ENCODE measurements around the gene REXO5.

DNA sequence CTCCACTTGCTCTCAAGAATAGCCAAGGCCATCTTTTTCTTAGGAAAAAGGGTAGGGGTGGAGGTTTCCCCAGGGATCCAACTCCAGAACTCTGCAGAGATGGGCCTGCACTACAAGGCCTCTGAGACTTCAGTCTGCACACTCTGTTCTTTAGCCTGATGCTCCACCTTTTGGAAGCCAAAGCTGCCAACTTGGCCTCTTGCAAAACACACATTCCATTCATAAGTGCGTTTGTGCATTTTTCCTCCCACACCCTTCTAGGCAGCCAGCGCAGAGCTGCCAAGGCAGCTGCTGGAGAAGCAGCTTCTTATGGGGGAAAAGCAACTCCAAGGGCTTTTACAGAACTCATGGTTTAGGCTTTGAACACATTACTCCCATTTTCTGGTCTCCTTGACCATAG, 45.3 kb downstream of the REXO5 start:
- no peak for TF ChIP-seq POU2F2 (IDR thresholded peaks at IDR 0.05; ENCODE audit: borderline replicate concordance, low read depth, low read length)
- TF ChIP-seq, protein P1, sequence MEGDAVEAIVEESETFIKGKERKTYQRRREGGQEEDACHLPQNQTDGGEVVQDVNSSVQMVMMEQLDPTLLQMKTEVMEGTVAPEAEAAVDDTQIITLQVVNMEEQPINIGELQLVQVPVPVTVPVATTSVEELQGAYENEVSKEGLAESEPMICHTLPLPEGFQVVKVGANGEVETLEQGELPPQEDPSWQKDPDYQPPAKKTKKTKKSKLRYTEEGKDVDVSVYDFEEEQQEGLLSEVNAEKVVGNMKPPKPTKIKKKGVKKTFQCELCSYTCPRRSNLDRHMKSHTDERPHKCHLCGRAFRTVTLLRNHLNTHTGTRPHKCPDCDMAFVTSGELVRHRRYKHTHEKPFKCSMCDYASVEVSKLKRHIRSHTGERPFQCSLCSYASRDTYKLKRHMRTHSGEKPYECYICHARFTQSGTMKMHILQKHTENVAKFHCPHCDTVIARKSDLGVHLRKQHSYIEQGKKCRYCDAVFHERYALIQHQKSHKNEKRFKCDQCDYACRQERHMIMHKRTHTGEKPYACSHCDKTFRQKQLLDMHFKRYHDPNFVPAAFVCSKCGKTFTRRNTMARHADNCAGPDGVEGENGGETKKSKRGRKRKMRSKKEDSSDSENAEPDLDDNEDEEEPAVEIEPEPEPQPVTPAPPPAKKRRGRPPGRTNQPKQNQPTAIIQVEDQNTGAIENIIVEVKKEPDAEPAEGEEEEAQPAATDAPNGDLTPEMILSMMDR (IDR thresholded peaks at IDR 0.05 in 2 of 3, conservative IDR thresholded peaks at IDR 0.05 in 1 of 3; ENCODE audit: control insufficient read depth in 2 of 3, extremely low read depth in 1 of 3, insufficient read depth in 1 of 3, low read depth in 3 of 3, low read length in 3 of 3) = no peak
- TF ChIP-seq, protein P2, sequence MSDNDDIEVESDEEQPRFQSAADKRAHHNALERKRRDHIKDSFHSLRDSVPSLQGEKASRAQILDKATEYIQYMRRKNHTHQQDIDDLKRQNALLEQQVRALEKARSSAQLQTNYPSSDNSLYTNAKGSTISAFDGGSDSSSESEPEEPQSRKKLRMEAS (IDR thresholded peaks at IDR 0.05; ENCODE audit: low read depth, low read length) = no peak
- no peak for TF ChIP-seq SUZ12 (IDR thresholded peaks at IDR 0.05; ENCODE audit: unreplicated experiment)
